ENCODE data around the gene PCED1B.

DNA sequence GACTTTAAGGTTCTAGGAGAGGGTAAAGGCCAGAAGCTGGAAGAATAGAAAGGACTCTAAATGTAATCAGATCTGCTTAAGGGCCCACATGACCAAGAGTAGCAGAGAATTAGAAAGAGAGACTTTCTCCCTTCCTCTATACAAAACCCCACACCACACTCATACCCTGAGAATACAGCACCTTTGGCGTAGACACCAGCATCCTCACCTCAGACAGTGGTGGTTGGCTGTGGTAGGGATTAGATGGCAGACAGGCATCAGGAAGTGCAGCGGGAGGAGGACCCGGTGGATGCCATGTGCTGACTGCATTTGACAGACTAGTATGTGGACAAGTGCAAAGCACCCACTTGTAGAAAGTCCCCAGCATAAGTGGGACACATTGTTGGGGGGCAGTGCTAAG is 98.6 kb downstream of the PCED1B start:
- no peak for TF ChIP-seq EZH2 (IDR thresholded peaks at IDR 0.05; ENCODE audit: low read length)
- TF ChIP-seq, protein P1, sequence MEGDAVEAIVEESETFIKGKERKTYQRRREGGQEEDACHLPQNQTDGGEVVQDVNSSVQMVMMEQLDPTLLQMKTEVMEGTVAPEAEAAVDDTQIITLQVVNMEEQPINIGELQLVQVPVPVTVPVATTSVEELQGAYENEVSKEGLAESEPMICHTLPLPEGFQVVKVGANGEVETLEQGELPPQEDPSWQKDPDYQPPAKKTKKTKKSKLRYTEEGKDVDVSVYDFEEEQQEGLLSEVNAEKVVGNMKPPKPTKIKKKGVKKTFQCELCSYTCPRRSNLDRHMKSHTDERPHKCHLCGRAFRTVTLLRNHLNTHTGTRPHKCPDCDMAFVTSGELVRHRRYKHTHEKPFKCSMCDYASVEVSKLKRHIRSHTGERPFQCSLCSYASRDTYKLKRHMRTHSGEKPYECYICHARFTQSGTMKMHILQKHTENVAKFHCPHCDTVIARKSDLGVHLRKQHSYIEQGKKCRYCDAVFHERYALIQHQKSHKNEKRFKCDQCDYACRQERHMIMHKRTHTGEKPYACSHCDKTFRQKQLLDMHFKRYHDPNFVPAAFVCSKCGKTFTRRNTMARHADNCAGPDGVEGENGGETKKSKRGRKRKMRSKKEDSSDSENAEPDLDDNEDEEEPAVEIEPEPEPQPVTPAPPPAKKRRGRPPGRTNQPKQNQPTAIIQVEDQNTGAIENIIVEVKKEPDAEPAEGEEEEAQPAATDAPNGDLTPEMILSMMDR (optimal IDR thresholded peaks at IDR 0.05 in 1 of 3, IDR thresholded peaks at IDR 0.05 in 1 of 3, conservative IDR thresholded peaks at IDR 0.05 in 1 of 3; ENCODE audit: extremely low read depth in 1 of 3, insufficient read depth in 2 of 3, low read length in 3 of 3): no peak

Measured in keratinocyte (primary cell).